Testis (tissue), 3 donors: ENCODE results near the gene ENPP4. TPM values are rescaled to one million over a fixed set of nuclear protein-coding genes. Genes with fewer than 3 reads are reported as not detected.

Experiments
- DNase-seq: peaks from one replicate; pipeline ENCODE4 v3.0.0-alpha.2; 2019
- H3K27ac ChIP-seq, 2 donors: fragments of 200-600 bp; sonication (generic); one replicate each; pipeline ENCODE4 v1.5.1; 2019
- H3K27me3 ChIP-seq: fragments of 200-600 bp; sonication (generic); one replicate; pipeline ENCODE4 v1.5.1; 2019
- H3K36me3 ChIP-seq: fragments of 200-600 bp; sonication (generic); one replicate; pipeline ENCODE4 v1.5.1; 2017; ENCODE audit warnings: low read depth; ENCODE audit errors: missing control alignments
- H3K4me1 ChIP-seq: fragments of 200-600 bp; sonication (generic); one replicate; pipeline ENCODE4 v1.5.1; 2019
- H3K4me3 ChIP-seq, 2 donors: fragments of 200-600 bp; sonication (generic); one replicate each; pipeline ENCODE4 v1.5.1; 2017 to 2019
- H3K9me3 ChIP-seq: fragments of 200-600 bp; sonication (generic); one replicate; pipeline ENCODE4 v1.5.1; 2017
- POLR2A ChIP-seq: fragments of 450-650 bp; IDR thresholded peaks from one replicate; pipeline ENCODE4 v1.6.1; 2017; ENCODE audit warnings: antibody characterized with exemption, mild to moderate bottlenecking, moderate library complexity
- WGBS, 2 donors: methylation state at CpG; one replicate each; pipeline ENCODE4 v1.1.5; 2018; 5-methylcytosine and 5-hydroxymethylcytosine counted together
- intact Hi-C: fragments of 100-400 bp; cut with DNase I; formaldehyde crosslinking; loops from one replicate; pipeline ENCODE4 v1.15.1; 2023; ENCODE audit warnings: low total_unique reads
- polyA plus RNA-seq: library from polyadenylated mRNA; stranded (reverse); fragments of 350-450 nt; fragmentation: Illumina TruSeq; extraction: RNeasy Lipid Tissue Mini Kit (QIAGEN cat#74804); gene quantifications from one replicate; pipeline ENCODE4 v1.2.3, GENCODE V29; 2014; ENCODE audit warnings: low read depth, low replicate concordance; ENCODE audit not compliant: insufficient read depth
- total RNA-seq, 2 donors: library from RNA; depleted of rRNA; stranded (reverse); fragments of >200 nt; gene quantifications; one replicate each; pipeline ENCODE4 v1.2.3, GENCODE V29; 2016
- TF ChIP-seq, protein P1 (sequence below), 3 experiments: fragments of 450-650 bp in 2 of 3; fragments of 200-600 bp in 1 of 3; sonication (generic) in 1 of 3; IDR thresholded peaks; one replicate each; pipeline ENCODE4 v1.5.1; 2016 to 2019; ENCODE audit warnings: antibody characterized with exemption in 3 of 3, mild to moderate bottlenecking in 2 of 3, moderate library complexity in 1 of 3

ENPP4 gene
- total and polyA plus RNA-seq, 3 donors from 2014 or later = 13.0 to 23.1 (median 21.1) TPM

DNA sequence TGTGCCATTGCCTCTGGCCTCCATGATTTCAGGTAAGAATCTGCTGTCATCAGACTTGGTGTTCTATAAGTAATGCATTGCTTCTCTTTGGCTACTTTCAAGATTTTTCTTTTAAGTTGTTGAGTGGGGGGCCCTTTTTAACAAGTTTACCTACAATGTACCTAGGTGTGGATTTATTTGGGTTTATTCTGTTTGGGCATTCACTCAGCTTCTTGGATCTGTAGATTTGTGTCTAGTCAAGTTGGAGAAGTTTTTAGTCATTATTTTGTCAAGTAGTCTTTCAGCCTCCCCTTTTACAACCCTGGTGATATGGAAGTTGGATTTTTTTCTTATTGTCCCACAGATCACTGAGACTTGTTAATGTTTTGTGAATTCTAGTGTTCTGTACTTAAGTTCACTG is 26.9 kb downstream of the ENPP4 start:
- no peak for TF ChIP-seq POLR2A
- TF ChIP-seq, protein P1, sequence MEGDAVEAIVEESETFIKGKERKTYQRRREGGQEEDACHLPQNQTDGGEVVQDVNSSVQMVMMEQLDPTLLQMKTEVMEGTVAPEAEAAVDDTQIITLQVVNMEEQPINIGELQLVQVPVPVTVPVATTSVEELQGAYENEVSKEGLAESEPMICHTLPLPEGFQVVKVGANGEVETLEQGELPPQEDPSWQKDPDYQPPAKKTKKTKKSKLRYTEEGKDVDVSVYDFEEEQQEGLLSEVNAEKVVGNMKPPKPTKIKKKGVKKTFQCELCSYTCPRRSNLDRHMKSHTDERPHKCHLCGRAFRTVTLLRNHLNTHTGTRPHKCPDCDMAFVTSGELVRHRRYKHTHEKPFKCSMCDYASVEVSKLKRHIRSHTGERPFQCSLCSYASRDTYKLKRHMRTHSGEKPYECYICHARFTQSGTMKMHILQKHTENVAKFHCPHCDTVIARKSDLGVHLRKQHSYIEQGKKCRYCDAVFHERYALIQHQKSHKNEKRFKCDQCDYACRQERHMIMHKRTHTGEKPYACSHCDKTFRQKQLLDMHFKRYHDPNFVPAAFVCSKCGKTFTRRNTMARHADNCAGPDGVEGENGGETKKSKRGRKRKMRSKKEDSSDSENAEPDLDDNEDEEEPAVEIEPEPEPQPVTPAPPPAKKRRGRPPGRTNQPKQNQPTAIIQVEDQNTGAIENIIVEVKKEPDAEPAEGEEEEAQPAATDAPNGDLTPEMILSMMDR (IDR thresholded peaks at IDR 0.05) = no peak
- intact Hi-C loops = no loop called here
- Histone ChIP-seq H3K36me3 (no peaks in the 10 kb centered on the region), H3K4me1 (no peaks in the 10 kb centered on the region), H3K9me3 (no peaks in the 10 kb centered on the region), H3K4me3 (no peak overlapping the region), H3K27ac (no peak overlapping the region), H3K27me3 (no peaks in the 10 kb centered on the region)
- DNase-seq = no peak

DNA sequence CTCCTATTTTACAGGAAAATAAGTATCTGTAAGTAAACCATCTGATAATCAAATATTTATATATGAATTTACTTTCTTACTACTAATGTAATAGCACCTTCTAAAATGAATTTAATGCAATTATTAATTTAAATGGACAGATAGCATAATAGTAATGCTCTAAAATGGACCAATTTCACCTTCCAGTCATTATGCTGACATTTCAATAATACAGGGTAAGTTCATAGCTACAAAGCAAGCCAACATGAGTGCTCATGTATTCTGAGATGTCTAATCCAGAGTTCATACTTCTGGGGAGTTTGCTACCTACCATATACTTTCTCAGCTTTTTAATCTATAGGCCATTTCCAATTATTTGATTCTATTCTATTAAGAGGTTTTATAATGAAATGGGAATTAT is 29.4 kb downstream of the ENPP4 start:
- no peak for TF ChIP-seq POLR2A
- TF ChIP-seq, protein P1 (IDR thresholded peaks at IDR 0.05) = no peak
- no peaks in the 10 kb centered on the region for H3K9me3 ChIP-seq
- no peak overlapping the region for H3K27ac ChIP-seq
- H3K36me3 ChIP-seq = no peaks in the 10 kb centered on the region
- H3K4me1 ChIP-seq = no peaks in the 10 kb centered on the region
- no peak overlapping the region for H3K4me3 ChIP-seq
- DNase-seq = no peak
- H3K27me3 ChIP-seq = no peaks in the 10 kb centered on the region
- intact Hi-C loops = no loop called here

DNA sequence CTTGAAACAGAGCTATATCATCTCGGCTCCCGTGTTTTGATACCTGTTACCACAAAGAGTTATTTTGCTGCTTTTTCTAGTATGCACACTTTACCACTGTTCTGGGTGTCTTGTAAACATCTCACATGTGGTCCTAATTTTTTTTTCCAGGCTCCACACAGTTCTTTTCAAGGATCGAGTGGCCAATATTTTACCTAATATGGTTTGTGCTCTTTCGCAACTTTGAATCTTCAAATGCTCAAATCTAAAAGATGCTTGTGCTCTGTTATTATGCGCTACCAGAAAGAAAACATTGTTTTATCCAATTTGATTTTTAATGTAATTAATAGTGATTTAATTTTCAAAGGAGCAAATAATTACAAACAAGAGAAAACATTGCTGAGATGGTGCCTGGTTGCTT is 30.3 kb downstream of the ENPP4 start:
- Histone ChIP-seq H3K4me1 (no peaks in the 10 kb centered on the region), H3K27me3 (no peaks in the 10 kb centered on the region), H3K9me3 (no peaks in the 10 kb centered on the region), H3K36me3 (no peaks in the 10 kb centered on the region), H3K27ac (no peak overlapping the region), H3K4me3 (no peak overlapping the region)
- WGBS, 2 donors = 84 to 88% methylated on average over 5 of the region's 5 CpGs
- no peak for TF ChIP-seq POLR2A
- TF ChIP-seq, protein P1 (IDR thresholded peaks at IDR 0.05) = no peak
- DNase-seq = no peak
- intact Hi-C loops = no loop called here

DNA sequence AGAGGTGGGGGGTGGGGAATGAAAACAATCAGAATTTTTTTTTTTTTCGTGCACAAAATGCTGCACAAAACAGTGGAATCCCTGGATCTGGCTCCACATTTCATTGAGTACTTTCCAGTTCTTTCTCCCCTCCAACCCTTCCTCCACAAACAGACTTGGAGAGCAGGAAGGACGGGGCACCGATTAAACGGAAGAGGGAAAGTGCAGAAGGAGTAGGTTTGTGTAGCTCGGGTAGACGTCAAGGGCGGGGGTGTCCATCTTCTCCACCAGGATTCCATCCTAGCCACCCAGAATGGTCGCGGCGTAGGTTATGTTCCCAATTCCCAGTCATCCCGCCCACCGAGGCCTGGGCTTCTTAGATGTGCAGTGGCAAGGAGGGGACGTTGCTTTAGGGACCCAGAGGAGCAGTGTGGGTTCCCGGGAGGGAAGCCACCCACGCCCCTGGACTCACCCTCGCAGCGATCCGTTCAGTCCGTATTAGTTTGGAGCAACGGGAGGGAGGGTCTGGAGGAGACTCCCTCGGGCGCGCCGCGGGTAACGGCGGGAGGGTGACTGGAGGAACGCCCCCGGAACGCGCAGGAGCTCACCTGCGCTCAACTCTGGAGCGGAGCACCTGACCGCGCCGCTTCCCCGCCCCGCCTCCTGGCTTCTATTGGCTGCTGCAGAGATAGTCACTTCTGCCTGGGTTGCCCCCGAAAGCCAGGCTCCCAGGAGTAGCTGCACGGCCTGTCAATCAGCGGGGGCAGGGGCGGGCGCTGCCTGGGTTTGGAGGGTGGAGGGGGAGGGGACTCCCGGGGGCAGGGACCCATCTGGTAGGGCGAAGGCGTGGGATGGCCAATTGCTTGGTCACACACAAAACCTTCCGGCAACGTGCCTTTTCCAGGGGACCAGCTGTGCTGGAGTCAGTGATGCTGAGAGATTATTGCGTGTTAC is 40.8 kb downstream of the ENPP4 start, which contains the start of gene ENPP5:
Gene ENPP5, minus strand, starts transcription at position 624 of the 933 bp plus-strand sequence. CDS start 2,718 bp downstream, outside the sequence.
- Histone ChIP-seq H3K4me3 (peak within 1 kb of the TSS; percentile 55 to 86), H3K36me3 (no peaks in the 10 kb centered on the region), H3K4me1 (peaks cover 17% of the 10 kb centered on the region), H3K27me3 (no peaks in the 10 kb centered on the region), H3K27ac (peak within 1 kb of the TSS; percentile 46 to 60), H3K9me3 (no peaks in the 10 kb centered on the region)
- WGBS, 2 donors = 0 to 1% methylated on average over 5 to 42 of the region's 49 CpGs
- intact Hi-C loops = no loop called here
- peak; percentile 97 for DNase-seq
- TF ChIP-seq, protein P1 (IDR thresholded peaks at IDR 0.05) = no peak
- TF ChIP-seq POLR2A = peak; percentile 61
